MM.1S (cell line): ENCODE results near the gene WNT10A.

ENCODE experiments used
- EZH2 ChIP-seq: fragments of 300-600 bp; sonication (generic); optimal IDR thresholded peaks from 2 replicates; pipeline ENCODE3; 2017; ENCODE audit warnings: low read depth, mild to moderate bottlenecking, antibody characterized with exemption, low read length, mixed read lengths
- EZH2phosphoT487 ChIP-seq: fragments of 300-600 bp; sonication (generic); IDR thresholded peaks from 2 replicates; pipeline ENCODE4 v1.6.1; 2018; ENCODE audit warnings: antibody characterized with exemption, low read length
- TF ChIP-seq, protein P1 (sequence below): fragments of 300-600 bp; sonication (generic); IDR thresholded peaks from 2 replicates; pipeline ENCODE4 v1.5.1; 2016; ENCODE audit warnings: antibody characterized with exemption, low read length, mixed read lengths

DNA sequence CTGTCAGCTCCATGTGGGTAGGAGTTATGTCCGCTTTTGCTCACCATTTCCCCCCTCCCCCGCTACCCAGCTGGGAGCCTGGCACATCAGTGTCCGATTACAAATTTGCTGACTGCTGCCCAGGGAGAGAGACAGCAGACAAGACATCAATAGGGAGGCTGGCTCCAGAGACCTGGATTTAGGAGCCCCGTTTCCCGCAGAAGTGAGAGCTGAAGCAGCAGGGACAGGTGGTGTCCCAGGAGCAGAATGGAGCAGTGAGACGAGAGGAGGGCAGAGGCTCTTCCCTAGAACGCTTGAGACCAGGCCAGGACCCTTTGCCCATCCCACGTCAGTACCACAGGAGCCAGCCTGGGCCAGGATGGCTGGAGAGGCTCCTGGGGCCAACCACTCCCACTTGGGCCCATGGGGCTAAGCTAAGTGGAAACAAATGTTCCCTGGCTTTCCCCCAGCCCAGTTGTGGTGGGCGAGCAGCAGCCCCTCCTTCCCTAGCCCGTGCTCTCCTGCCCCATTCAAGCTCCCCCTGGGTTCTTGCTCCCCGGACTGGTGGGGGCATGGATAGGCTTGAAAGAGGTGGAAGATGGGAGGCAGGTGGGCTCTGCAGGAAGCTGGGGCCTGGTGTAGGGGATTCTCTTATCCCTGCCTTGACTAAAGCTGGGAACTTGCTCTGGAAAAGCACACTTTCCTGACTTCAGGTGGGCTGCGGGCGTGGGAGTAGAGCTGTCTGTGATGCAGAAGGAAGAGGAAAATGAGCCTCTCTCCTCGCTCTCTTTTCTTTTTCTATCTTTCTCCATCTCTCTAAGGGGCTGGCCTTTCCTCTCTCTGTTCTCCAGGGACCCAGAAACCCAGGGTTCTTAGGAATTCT lies 25.1 kb upstream of the WNT10A start:
- TF ChIP-seq, protein P1, sequence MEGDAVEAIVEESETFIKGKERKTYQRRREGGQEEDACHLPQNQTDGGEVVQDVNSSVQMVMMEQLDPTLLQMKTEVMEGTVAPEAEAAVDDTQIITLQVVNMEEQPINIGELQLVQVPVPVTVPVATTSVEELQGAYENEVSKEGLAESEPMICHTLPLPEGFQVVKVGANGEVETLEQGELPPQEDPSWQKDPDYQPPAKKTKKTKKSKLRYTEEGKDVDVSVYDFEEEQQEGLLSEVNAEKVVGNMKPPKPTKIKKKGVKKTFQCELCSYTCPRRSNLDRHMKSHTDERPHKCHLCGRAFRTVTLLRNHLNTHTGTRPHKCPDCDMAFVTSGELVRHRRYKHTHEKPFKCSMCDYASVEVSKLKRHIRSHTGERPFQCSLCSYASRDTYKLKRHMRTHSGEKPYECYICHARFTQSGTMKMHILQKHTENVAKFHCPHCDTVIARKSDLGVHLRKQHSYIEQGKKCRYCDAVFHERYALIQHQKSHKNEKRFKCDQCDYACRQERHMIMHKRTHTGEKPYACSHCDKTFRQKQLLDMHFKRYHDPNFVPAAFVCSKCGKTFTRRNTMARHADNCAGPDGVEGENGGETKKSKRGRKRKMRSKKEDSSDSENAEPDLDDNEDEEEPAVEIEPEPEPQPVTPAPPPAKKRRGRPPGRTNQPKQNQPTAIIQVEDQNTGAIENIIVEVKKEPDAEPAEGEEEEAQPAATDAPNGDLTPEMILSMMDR, result no peak
- TF ChIP-seq EZH2phosphoT487 (no peak), EZH2 (no peak)
